Inflammatory macrophage (primary cell): ENCODE data around the gene SEMG1.

Source experiments
- DNase-seq, 2 donors: peaks; one replicate each; pipeline ENCODE4 v3.0.0-alpha.2; 2020 to 2022
- total RNA-seq, 18 experiments: gene quantifications; one replicate each; lab custom pipeline; 2026; ENCODE audit warnings: mixed read lengths in 6 of 18, inconsistent platforms in 2 of 18; lab: John Stamatoyannopoulos, UW

The SEMG1 gene, protein sequence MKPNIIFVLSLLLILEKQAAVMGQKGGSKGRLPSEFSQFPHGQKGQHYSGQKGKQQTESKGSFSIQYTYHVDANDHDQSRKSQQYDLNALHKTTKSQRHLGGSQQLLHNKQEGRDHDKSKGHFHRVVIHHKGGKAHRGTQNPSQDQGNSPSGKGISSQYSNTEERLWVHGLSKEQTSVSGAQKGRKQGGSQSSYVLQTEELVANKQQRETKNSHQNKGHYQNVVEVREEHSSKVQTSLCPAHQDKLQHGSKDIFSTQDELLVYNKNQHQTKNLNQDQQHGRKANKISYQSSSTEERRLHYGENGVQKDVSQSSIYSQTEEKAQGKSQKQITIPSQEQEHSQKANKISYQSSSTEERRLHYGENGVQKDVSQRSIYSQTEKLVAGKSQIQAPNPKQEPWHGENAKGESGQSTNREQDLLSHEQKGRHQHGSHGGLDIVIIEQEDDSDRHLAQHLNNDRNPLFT
- total RNA-seq: 0 to 0.82 (median 0) reads per million in 18 experiments

DNA sequence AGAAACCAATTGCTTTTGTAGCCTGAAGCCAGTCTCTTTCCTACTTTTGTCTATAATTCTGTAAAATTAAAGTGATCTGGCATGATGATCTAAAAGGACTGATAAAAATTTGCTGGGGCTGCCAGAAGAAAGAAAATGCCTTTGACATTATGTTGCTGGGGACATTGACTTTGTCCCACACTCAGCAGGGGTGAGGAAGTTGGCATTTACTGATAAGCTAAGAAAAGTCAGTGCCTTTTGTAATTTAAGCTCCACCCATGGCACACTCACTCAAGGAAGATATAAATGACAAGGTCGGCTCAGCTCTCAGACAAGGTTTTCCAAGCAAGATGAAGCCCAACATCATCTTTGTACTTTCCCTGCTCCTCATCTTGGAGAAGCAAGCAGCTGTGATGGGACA lies at the start of gene SEMG1:
TSS of gene SEMG1 (plus strand) at position 309 of the 400 bp plus-strand sequence. CDS start at position 330, 21 bp downstream.
- no peak for DNase-seq

DNA sequence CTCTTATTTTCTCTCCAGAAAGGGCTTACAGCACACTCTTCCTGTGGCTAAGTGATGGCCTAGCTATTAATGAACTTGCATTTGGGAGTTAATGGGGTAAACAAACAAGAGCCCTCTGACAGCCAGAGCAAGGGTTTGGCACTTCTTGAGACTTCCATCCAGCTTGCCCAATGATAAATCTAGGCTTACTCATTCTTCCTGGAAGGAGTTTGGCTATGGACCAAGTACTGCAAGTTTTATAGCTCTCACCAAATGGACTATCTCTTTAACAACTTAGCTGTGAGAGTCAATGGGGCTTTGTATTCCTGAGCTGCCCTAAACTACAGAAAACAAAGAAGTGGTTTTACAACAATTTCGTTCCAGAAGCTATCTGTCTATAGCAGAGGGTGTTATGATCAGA lies 48.9 kb upstream of the SEMG1 start:
- DNase-seq: no peak

DNA sequence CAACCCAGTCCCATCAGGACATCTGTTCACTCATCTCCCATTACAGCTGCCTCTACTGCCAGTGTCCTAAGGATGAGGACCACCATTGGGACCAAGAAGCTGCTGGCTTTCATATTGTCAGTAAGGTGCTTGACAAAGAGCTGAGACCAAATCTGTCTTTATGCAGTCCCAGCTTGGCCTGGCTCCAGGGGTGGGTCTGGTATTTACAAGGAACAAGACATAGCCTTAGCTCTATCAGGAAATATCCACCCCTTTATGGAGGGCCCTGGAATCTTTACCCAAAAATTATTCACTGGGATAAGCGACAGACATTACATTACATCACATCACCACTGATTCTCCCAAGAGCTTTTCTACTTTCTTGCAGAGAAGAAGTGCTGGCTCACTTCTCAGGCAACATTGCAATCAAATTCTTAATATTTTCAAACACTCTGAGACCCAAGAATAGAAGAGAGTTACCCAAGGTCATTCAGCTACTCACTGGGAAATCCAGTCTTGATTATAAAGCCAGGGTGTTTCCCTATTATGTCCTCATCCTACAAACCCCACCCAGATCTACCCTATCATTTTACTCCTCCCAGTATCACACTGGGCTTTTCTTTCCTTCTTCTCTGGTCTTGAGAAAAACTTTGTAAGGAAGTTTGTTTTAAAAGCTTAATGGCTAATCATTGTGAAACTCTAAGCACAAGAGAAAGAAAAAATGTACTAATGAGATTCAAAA lies 43.6 kb upstream of the SEMG1 start:
- DNase-seq: no peak

DNA sequence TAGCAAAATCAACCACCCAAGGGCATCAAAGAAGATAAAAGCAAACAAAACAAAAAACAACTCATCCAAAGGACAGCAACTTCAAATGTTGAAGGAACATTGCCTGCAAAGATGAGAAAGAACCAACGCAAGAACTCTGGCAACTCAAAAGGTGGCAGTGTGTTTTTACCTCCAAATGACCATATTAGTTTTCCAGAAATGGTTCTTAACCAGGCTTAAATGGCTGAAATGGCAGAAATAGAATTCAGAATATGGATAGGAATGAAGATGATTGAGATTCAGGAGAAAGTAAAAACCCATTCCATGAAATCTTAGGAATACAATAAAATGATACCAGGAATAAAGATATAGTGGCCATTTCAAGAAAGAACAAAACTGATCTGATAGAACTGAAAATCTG lies 41.9 kb upstream of the SEMG1 start:
- DNase-seq: no peak

DNA sequence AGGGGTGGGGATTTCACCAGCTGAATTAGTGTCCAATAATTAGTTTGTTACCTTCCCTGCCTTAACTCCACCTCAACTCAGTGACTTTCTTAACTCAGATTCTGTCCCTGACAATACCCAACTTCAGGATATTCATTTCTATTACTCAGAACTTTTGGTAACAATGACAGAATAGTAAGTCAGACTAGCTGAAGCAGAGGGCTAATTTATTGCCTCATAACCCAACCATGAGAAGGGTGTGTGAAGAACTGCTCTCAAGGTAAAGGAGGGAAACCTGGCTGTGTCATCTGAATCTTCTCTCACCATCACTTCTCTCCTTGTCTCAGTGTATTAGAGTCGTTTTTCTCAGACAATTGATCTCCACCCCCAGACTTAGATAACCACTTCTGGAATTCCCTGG lies 33.3 kb upstream of the SEMG1 start:
- DNase-seq: no peak

DNA sequence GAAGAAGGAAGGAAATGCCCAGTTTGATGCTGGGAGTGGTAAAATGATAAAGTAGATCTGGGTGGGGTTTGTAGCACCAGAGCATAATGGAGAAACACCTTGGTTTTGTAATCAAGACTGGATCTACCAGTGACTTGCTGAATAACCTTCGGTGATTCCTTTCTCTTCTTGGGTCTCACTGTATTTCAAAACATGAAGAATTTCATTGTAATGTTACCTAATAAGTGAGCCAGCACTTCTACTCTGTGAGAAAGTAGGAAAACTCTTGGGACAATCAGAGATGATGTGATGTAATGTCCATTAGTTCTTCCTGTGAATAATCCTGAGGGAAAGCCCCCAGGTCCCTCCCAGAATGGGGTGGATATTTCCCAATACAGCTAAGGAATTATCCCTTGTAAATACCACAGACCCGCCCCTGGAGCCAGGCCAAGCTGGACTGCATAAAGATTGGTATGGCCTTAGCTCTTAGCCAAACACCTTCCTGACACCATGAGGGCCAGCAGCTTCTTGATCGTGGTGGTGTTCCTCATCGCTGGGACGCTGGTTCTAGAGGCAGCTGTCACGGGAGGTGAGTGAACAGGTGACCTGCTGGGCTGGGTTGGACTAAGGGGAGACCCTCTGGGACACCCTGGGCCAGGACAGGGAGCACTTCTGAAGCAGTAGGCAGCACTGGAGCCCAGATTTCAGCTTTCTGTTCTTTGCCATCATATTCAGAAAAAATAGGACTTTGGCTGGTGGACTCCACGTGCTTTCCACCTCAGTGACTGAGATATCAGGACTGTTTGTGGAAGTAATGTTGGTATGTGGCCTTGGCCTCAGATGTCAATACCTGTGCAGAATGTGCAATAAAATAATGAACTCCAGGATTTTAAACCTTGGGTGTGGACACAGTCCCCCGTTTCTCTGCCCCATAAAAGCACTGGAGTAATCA lies 32.1 kb upstream of the SEMG1 start, which contains the start of gene PI3:
TSS of gene PI3 (plus strand) at position 469 of the 931 bp plus-strand sequence. CDS start at position 490, 21 bp downstream.
- no peak for DNase-seq

DNA sequence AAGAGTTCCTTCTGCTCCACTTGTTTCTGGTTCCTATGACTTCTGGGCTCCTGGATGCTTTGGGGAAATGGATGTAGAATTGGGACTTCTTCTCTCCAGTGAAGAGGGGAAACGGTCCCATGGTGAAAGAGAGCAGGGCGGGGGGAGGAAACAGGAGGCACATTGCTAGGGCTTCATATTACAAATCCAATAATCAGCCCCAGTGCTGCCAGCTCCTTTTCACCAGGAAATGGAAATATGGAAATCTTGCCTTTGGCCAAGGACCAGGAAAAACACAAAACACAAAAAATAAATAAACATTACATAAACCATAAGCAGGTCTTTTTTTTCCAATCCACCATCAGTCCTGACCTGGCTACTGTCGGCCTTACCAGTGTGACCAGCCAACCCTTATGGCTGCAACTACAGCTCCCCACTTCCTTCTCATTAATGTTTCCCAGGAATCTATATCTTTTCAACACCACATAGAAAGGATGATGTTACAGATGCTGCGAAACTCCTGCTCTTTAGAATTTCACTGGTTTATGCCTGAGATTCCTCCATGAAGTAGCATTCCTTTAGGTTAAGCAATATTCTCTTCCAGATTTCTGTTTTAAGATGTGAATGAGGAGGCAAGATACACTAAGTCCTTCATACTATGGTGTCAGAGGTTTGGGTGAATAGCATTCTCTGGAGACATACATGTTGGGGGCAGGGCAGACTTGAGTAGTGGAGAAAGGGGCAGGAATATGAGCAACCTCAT lies 30.1 kb upstream of the SEMG1 start:
- DNase-seq: no peak

DNA sequence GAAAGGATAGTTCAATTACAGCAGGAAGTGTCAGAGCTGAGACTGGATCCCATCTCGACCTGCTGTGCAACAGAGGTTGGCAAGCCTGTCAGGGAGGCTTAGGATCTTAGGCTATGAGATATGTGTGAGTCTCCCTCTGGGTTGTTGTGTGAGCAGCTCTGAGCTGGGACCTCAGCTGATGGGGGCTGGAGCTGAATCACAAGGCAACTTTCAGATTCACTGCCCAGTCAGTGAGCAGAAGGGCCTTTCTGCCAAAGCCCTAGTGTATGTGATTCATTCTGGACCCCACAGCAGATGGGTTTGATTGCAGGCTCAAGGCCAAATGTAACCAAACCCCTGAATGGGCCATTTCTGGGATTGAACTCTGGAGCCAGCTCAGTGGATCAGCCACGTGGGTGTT lies 27.7 kb upstream of the SEMG1 start:
- no peak for DNase-seq

DNA sequence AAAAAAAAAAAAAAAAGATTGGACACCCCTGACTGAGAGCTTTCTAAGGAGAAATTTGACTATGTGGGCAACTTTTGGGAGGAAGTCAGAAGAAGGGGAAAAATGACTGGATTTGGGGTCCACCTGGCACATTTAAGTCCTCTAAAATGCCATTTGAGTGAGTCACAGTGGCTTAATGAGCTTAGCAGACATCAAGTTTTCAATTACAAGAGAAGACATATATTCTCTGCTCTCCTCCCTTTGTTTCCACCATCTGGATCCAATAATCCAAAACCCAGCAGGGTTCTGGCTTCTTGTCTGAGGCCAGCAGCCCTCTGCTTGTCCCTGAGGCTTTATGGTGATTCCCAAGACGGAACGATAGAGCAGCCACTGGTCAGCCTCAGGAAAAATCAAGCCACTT lies 25.2 kb upstream of the SEMG1 start:
- no peak for DNase-seq

DNA sequence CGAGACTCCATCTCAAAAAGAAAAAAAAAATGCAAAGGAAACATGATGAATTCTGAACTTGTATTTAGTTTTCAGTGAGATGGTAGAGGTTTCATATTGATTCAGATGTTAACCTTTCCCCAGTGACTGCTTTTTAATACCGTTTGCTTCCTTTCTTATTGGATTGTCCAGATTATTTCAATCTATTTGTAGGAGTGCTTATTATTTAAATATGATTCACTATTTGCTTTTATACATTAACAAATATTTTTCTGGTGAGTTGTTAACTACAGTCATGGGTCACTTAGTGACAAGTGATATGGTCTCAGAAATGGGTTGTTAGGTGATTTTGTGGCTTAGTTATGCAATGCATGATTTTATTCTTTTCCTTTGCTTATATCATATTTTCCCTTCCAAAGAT lies 23.7 kb upstream of the SEMG1 start:
- DNase-seq: no peak

DNA sequence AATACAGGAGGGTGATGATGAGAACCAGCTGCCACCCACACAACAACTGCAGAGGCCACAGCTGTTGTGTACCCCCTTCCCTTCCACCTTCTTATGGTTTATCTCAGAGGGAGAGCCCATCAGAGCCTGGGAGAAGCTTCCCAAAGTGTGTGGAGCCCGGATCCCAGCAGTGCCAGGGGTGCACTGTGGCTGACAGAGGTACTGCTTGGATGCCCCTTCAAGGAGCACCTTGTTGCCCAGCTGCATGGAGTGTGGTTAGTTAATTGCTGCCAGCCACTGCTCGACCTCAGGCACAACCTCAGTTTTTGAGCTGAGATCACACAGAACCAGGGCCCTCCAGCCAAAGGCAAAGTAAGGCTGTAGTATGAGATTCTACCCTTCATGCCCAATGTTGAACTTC lies 19.1 kb upstream of the SEMG1 start:
- no peak for DNase-seq

DNA sequence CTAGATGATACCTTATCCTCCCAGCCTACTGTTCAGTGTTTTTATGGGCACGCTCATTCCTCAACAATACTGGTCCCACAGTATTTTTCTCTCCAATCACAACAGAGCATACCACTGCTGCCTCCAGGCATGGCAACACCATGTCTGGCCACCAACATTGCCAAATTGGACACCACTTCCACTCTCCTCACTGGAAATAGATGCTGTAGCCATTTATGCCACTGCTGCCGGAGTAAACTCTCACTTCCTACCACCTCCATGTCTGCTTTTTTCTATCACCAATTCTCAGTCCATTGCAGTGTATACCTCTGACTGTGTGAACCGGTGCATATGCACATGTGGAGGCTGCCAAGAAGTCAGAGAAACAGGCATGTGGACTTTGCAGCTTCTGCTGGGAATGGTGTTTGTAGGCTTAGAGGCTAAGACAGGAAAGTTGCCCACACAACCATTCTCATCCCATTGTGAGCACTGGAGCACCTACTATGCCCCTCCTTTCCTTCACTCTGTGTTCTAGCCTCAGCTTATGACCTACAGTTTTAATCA lies 17.7 kb upstream of the SEMG1 start:
- no peak for DNase-seq

DNA sequence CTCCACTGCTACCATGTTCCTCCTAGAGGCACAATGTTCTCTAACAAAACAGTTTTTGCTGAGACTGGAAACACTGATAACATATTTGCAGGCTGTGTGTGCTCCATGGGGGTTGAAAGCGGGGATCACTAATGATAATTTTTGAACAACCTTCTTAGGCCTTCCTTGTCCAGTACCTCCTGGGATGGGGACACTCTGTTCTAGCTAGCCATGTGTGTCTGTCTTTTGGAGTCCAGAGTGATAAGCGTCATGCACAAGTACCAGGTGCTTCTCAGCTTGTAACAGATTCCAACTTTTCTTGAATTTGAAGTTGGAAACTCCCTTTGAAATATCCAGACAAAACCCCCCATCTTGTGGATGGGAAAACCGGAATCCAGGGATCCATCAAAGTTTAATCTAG lies 17.0 kb upstream of the SEMG1 start:
- no peak for DNase-seq

DNA sequence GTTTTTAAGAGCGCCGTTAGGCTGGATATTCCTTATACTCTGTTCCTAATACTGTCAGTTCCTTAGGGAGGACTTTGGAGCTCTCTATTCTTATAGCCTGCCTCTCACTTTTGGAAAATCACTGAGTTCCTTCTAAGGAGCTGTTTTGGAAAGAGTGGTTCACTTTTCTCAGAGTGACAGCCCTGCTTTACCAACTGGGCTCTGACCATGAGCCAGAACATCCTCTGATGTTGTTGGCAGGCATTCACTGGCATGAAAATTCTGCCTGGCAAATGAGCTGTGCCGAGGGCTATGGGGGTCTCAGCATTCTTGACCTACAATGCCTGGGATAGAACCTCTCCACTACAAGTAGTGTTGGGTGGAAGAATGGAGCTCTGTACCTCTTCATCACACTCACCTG lies 14.9 kb upstream of the SEMG1 start:
- no peak for DNase-seq

DNA sequence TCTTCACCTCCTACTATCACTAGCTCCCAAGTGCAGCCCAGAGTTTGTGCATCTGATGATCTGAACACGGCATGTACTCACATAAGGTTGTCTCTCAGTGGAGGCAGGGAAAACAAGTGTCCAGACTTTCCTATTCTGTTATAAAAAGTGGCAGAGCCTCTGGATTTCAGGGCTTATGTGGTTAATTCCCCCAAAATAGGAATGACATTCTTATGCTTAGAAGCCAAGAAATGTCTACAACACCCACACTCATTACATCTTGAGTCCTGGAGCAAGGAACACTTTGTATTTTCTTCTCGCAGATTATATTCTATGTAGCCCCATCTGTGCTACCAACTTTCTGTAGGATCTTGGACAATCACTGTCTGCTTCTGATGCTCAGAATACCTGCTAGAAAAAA lies 13.5 kb upstream of the SEMG1 start:
- no peak for DNase-seq

DNA sequence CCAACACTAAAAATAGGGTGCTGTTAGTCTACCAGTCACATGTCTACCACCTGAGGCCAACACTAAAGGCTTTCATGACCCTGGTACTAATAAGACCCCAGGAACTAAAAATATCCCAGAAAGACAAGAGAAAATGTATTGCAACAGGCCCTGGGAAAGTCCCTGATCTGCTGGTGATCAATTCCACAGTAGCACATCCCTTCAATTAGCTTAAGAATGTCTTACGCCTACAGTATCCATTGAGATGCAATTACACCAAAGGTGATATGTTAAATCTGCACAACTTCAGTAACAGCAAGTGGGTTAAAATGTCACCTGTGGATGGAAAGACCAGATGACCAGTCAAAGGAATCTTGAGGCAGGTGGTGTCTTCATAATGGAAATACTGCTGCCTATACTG lies 3.1 kb downstream of the SEMG1 start:
- DNase-seq: no peak

DNA sequence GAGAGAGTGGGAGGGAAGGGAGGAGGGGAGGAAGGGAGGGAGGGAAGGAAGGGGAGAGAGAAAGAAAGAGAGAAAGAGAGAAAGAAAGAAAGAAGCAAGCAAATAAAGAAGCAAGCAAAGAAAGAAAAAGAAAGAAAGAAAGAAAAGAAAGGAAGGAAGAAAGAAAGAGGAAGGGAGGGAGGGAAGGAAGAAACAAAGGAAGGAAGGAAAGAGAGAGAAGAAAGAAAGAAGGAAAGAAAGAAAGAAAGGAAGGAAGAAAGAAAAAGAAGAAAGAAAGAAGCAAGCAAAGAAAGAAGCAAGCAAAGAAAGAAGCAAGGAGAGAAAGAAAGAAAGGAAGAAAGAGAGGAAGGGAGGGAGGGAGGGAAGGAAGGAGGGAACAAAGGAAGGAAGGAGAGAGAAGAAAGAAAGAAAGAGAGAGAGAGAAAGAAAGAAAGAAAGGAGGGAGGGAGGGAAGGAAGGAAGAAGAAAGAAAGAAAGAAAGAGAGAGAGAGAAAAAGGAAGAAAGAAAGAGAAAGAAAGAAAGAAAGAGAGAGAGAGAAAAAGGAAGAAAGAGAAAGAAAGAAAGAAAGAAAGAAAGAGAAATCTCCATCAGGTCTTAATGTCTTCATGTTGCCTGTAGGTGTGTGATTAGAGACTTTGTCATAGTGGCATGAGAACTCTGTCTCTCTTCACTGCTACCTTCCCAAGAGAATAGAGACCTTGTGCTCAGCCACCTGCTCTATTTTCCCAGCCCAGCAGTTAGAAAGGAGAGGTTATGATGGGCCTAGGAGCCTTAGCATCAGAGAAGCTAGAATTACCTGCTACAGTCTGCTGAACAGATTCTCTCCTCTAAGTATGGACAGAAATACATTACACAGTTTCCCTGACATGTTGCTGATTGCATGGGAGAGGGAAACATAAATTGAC lies 5.0 kb downstream of the SEMG1 start:
- no peak for DNase-seq

DNA sequence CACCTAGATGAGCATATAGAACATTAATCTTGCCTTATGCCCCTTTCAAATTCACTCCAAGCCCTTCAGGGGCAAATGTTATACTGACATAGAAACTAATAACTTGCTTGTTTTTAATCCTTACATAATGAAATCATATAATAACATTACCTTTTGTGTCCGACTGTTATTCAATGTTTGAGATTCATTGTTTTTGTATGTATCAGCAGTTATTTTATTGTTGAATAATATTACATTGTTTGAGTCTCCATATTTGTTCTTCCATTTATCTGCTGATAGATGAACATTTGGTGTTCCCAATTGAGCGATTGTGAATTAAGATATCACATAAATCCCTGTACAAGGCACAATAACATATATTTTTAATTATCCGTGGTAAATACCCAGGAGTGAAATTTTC lies 6.0 kb downstream of the SEMG1 start:
- no peak for DNase-seq

DNA sequence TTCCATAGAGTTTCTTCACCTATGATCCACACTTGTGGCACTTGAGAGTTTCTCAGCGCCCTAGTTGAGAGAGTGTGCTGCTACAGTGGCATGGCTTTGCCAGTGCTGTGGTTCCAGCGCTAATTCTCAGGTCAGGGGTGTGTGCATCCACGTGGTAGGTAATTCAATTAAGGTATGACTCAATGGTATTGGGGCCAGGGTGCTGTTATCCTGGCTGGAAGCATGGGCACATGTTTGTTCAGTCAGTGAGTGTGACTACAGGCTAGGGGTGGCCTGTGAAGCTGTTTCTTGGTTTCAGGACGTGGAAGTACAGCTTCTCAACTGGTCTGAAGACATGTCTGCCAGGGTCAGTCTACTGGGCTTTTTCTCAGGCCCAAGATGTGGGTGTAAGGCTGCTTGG lies 11.3 kb downstream of the SEMG1 start:
- DNase-seq: no peak

DNA sequence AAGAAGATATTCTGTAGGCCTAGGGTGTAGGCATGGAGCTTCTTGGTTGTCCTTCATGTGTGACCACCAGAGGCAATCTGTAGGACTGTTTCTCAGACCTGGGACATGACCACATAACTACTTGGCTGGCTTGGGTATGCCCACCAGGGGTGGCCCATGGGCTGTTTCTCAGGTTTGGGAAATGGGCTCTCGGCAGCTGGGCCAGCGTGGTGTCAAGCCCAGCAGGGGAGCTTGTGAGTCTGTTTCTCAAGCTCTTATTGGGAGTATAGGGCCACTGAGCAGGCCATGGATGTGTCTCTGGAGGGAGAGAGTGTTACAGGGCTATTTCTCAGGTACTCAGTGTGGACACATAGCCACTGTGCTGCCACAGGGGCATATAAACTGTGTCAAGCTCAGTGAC lies 11.8 kb downstream of the SEMG1 start:
- no peak for DNase-seq

DNA sequence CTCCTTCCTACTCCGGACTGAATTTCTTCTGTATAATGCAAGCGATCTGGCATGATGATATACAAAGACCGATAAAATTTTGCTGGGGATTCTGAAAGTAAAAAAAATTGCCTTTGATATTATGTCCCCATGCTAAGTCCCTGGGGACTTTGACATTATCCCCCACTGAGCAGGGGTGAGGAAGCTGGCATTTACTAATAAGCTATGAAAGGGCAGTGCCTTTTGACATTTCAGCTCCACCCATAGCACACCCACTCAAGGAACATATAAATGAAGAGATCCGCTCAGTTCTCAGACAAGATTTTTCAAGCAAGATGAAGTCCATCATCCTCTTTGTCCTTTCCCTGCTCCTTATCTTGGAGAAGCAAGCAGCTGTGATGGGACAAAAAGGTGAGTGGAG lies 14.2 kb downstream of the SEMG1 start, which contains the start of gene SEMG2:
TSS of gene SEMG2 (plus strand) at position 298 of the 400 bp plus-strand sequence. CDS start at position 315, 17 bp downstream.
- no peak for DNase-seq
